ENCODE data around the gene ENTPD3.

Gene ENTPD3

DNA sequence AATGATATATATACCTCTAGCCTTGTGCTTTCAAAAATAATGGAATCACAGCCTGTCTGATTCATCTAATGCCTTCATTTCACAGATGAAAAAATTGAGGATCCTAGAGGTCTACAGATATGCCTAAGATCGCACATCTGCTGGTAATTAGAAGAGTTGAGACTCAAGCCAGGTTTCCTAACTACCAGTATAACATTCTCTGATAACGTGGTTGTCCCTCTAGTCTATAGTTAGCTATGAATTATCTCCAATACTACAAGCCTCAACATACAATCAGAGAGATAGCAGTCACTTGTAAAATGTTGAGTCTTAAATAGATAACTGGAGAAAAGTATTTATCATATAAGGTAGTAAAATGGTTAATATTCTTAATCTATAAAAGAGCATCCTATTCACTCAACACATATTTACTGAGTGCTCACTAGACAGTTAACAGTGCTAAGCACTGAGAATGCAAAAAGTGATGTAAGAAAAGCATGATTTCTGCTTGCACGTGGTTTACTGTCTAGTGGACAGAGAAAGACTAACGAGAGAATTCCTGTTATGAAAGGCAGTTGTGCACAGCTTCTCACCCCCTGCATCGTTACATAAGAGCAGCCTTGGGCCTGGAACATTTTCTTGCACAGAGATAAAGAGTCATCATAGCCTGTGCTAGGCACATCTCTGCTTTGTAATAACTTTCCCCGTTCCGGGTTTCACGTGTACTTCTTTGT lies 4.9 kb upstream of the ENTPD3 start:
- no peak for DNase-seq (ENCODE audit: extremely low read depth, low read depth)
- TF ChIP-seq, protein P1, sequence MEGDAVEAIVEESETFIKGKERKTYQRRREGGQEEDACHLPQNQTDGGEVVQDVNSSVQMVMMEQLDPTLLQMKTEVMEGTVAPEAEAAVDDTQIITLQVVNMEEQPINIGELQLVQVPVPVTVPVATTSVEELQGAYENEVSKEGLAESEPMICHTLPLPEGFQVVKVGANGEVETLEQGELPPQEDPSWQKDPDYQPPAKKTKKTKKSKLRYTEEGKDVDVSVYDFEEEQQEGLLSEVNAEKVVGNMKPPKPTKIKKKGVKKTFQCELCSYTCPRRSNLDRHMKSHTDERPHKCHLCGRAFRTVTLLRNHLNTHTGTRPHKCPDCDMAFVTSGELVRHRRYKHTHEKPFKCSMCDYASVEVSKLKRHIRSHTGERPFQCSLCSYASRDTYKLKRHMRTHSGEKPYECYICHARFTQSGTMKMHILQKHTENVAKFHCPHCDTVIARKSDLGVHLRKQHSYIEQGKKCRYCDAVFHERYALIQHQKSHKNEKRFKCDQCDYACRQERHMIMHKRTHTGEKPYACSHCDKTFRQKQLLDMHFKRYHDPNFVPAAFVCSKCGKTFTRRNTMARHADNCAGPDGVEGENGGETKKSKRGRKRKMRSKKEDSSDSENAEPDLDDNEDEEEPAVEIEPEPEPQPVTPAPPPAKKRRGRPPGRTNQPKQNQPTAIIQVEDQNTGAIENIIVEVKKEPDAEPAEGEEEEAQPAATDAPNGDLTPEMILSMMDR (IDR thresholded peaks at IDR 0.05; ENCODE audit: low read depth, low read length, missing control alignments), result no peak
- no peak overlapping the region for H3K4me3 ChIP-seq (replicated peaks; ENCODE audit: low read depth, low read length)

DNA sequence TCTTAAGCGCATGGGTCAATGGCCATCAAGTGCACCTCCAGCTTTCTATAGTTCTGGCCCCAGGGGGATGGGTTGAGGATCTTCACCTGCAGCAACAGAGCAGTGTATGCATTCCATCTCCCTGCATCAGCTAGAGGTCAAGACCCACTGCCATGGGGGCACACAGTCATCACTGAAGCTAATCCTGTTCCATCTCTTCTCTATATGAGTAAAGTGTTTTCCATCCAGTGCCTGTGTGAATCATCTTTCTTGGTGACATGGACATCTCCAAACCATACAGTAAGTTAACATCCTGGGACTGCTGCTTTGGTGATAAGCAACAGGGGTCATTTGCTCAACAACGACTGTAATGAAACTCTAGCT lies 4.4 kb upstream of the ENTPD3 start:
- no peak overlapping the region for H3K4me3 ChIP-seq (replicated peaks; ENCODE audit: low read depth, low read length)
- DNase-seq (ENCODE audit: extremely low read depth, low read depth), result no peak
- TF ChIP-seq, protein P1 (IDR thresholded peaks at IDR 0.05; ENCODE audit: low read depth, low read length, missing control alignments), result no peak

DNA sequence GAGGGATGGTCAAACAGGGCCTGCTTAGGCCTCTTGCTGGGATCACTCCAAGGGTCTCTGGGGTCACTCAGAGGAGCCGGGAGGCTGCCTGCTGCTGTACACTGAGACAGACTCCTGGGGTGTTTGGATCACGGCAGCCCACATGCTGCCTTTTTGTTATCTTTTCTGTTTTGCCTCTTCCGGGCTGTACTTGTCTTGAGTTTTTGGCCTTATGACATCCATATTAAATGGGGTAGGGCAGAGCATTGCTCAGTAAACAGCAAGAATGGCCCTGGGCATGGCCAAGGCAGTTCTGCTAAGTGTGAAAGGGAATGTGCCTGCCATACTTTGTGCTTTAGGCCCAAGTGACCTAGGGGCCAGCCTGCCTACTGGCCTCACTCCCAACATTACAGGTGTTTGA lies 771 bp upstream of the ENTPD3 start:
- no peak for DNase-seq (ENCODE audit: extremely low read depth, low read depth)
- TF ChIP-seq, protein P1 (IDR thresholded peaks at IDR 0.05; ENCODE audit: low read depth, low read length, missing control alignments), result no peak
- H3K4me3 ChIP-seq (replicated peaks; ENCODE audit: low read depth, low read length), result no peak overlapping the region

DNA sequence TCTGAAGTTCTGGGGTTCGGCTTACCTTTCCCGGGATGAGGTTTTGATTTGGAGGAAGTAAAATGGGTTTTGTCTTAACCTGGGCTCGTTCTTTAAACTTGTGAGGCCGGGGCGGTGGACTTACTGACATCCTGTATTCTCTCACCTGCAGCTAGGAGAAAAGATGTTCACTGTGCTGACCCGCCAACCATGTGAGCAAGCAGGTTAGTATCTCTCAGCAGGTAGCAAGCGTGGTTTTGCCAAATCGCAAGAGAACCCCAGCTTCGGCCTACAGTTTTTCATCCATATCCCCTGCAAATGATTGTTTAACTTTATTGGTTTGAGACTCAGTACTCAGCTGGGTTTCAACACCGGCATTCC lies 891 bp downstream of the ENTPD3 start:
- no peak for DNase-seq (ENCODE audit: extremely low read depth, low read depth)
- TF ChIP-seq, protein P1 (IDR thresholded peaks at IDR 0.05; ENCODE audit: low read depth, low read length, missing control alignments), result no peak
- no peak overlapping the region for H3K4me3 ChIP-seq (replicated peaks; ENCODE audit: low read depth, low read length)

DNA sequence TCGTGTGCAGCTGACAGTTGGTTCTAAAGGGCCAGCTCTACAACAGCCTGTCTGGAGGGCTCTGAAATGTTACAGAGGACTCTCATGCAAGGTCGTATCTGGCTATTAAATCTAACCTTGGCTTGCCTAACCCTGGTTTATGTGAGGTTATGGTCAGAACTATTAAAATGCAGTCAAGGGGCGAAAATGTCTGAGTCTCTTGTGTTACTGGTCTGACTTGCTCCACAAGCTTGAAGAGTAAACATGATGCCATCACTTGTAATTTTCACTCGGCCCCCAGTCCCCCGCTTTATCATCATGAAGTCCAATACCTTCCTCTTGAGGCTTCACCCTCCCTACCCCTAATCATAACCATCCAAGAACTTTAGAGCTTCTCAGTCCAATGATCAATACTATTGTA lies 9.4 kb downstream of the ENTPD3 start:
- TF ChIP-seq, protein P1 (IDR thresholded peaks at IDR 0.05; ENCODE audit: low read depth, low read length, missing control alignments), result no peak
- H3K4me3 ChIP-seq (replicated peaks; ENCODE audit: low read depth, low read length), result no peak overlapping the region

DNA sequence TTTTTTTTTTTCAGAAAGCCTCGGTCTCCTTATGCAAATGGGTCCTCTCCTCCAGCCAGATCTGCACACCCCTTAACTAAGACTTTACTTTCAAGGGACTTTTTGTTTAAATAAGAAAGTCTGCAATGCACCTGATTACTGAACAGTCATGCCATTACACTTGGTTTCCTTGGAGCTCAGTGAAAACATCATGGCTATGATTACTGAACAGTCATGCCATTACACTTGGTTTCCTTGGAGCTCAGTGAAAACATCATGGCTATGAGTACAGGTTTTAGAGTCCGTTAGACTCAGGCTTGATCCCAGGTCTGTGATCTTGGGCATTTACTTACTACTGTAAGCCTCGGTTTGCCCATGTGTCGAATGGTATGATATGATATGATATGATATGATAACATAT lies 10.1 kb downstream of the ENTPD3 start:
- no peak overlapping the region for H3K4me3 ChIP-seq (replicated peaks; ENCODE audit: low read depth, low read length)
- TF ChIP-seq, protein P1 (IDR thresholded peaks at IDR 0.05; ENCODE audit: low read depth, low read length, missing control alignments), result no peak
- DNase-seq (ENCODE audit: extremely low read depth, low read depth), result no peak

More for the DNA sequence above, 9.4 kb downstream of the ENTPD3 start:
- no peak for DNase-seq (ENCODE audit: extremely low read depth, low read depth)

DNA sequence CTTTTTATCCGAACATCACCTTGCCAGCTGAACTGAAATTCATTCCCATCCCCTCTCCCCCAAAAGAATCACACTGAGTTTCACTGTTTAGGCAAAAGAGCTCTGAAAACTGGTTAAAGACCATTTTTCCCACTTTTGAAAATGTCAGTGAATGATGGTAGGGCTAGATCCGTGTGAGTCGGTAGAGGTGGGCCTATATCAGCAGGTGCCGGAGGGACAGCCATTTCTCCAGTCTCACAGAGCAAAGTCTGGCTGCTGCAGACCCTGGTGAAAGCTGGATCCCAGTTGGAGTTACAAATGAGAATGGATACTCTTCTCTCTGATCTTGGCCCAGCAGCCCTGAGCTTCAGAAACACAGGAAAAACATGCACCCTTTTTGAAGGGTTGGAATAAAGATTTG lies 10.9 kb downstream of the ENTPD3 start:
- TF ChIP-seq, protein P1 (IDR thresholded peaks at IDR 0.05; ENCODE audit: low read depth, low read length, missing control alignments), result no peak
- H3K4me3 ChIP-seq (replicated peaks; ENCODE audit: low read depth, low read length), result no peak overlapping the region

More for the DNA sequence above, 10.9 kb downstream of the ENTPD3 start:
- DNase-seq (ENCODE audit: extremely low read depth, low read depth), result no peak
